ENCODE measurements around the gene RDH11.

DNA sequence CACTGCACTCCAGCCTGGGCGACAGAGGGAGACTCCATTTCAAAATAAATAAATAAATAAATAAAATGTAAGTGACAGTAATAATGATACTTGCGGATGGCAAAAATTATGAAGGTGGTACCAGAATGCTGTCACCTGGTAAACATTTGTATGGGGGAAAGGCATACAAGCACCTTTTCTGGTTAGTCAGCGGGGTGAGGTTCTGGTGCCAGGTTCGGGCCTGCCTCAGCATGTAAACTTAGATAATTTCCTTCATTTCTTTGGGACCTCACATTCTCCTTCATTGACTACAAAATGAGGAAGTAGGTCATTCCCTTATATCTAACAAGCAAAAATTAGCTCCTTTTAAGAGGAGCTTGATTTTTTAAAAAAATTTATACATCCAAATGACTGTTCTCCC lies 31.9 kb downstream of the RDH11 start:
- TF ChIP-seq CTCF (IDR thresholded peaks at IDR 0.05; ENCODE audit: insufficient read depth, low read length): no peak
- no peak for TF ChIP-seq POLR2AphosphoS5 (IDR thresholded peaks at IDR 0.05; ENCODE audit: low read depth)
